ENCODE results near the gene SPAG5. TPM values are rescaled to one million over a fixed set of nuclear protein-coding genes. Genes with fewer than 3 reads are reported as not detected.

The SPAG5 gene
- polyA plus RNA-seq, 3 donors, result 61.9 to 65.9 (median 63.4) TPM

GRCh38 chr17:28573966-28574480, 24.8 kb downstream of the SPAG5 start:
- DNase-seq, result no peak

GRCh38 chr17:28573521-28573920, 25.3 kb downstream of the SPAG5 start:
- DNase-seq, result no peak

GRCh38 chr17:28573040-28573380, 25.8 kb downstream of the SPAG5 start:
- no peak for DNase-seq

GRCh38 chr17:28572259-28573039, 26.4 kb downstream of the SPAG5 start:
- no peak for DNase-seq

- DNase-seq, result peak; percentile 90
These were observed 27.3 kb downstream of the SPAG5 start, which contains the start of gene PIGS for GRCh38 chr17:28571361-28572122. PIGS (minus strand) TSS chr17:28571524; CDS start chr17:28571496, 28 bp downstream.

- peak; percentile 17 for DNase-seq
These were observed 28.0 kb downstream of the SPAG5 start for GRCh38 chr17:28570716-28571360.

GRCh38 chr17:28569446-28569845, 29.4 kb downstream of the SPAG5 start:
- no peak for DNase-seq

- DNase-seq, result no peak
These were observed 31.2 kb downstream of the SPAG5 start for GRCh38 chr17:28567604-28568003.

GRCh38 chr17:28563475-28563874, 35.4 kb downstream of the SPAG5 start:
- peak; percentile 22 for DNase-seq

GRCh38 chr17:28555022-28555421, 43.8 kb downstream of the SPAG5 start:
- DNase-seq, result no peak

GRCh38 chr17:28554565-28554964, 44.3 kb downstream of the SPAG5 start:
- no peak for DNase-seq

GRCh38 chr17:28553000-28553505, 45.8 kb downstream of the SPAG5 start:
- no peak for DNase-seq

- DNase-seq, result peak; percentile 86
These were observed 46.4 kb downstream of the SPAG5 start, which contains the start of gene UNC119 for GRCh38 chr17:28552176-28552999. UNC119 (minus strand) TSS chr17:28552624; CDS start chr17:28552557, 67 bp downstream.

GRCh38 chr17:28551421-28552175, 47.2 kb downstream of the SPAG5 start:
- DNase-seq, result peak; percentile 21

- DNase-seq, result no peak
These were observed 48.0 kb downstream of the SPAG5 start for GRCh38 chr17:28550858-28551257.

GRCh38 chr17:28549236-28550132, 49.3 kb downstream of the SPAG5 start:
- DNase-seq, result no peak

- no peak for DNase-seq
These were observed 50.3 kb downstream of the SPAG5 start for GRCh38 chr17:28548417-28549130.

- peak; percentile 49 for DNase-seq
These were observed 51.0 kb downstream of the SPAG5 start for GRCh38 chr17:28547623-28548416.

Data from renal pelvis (tissue), 4 donors.